ENCODE results near the gene GTF3C1.
"Not testable (repeated sequence)": the region's sequence is repeated elsewhere in the genome, so short reads cannot be mapped to it uniquely, and the experiment has no call there.

GTF3C1 gene

GRCh38 chr16:27434141-27435051 lies 115.3 kb downstream of the GTF3C1 start:
- TF ChIP-seq CTCF (IDR thresholded peaks at IDR 0.05; ENCODE audit: low read depth, low read length, missing control alignments) = no peak
- H3K4me3 ChIP-seq (ENCODE audit: low read depth, low read length) = no peak overlapping the region
- DNase-seq (ENCODE audit: low read depth) = no peak

- no peak for TF ChIP-seq CTCF (IDR thresholded peaks at IDR 0.05; ENCODE audit: low read depth, low read length, missing control alignments)
- no peak overlapping the region for H3K4me3 ChIP-seq (ENCODE audit: low read depth, low read length)
- no peak for DNase-seq (ENCODE audit: low read depth)
These were observed 116.1 kb downstream of the GTF3C1 start for GRCh38 chr16:27433636-27434035.

- H3K4me3 ChIP-seq (ENCODE audit: low read depth, low read length); DNase-seq (ENCODE audit: low read depth): not testable (repeated sequence)
These were observed 116.5 kb downstream of the GTF3C1 start for GRCh38 chr16:27433191-27433590.

GRCh38 chr16:27432558-27432957 lies 117.2 kb downstream of the GTF3C1 start:
- no peak for TF ChIP-seq CTCF (IDR thresholded peaks at IDR 0.05; ENCODE audit: low read depth, low read length, missing control alignments)
- no peak for DNase-seq (ENCODE audit: low read depth)
- no peak overlapping the region for H3K4me3 ChIP-seq (ENCODE audit: low read depth, low read length)

GRCh38 chr16:27431773-27432532 lies 117.8 kb downstream of the GTF3C1 start:
- no peak overlapping the region for H3K4me3 ChIP-seq (ENCODE audit: low read depth, low read length)
- no peak for DNase-seq (ENCODE audit: low read depth)
- TF ChIP-seq CTCF (IDR thresholded peaks at IDR 0.05; ENCODE audit: low read depth, low read length, missing control alignments) = no peak

- TF ChIP-seq CTCF (IDR thresholded peaks at IDR 0.05; ENCODE audit: low read depth, low read length, missing control alignments) = no peak
- H3K4me3 ChIP-seq (ENCODE audit: low read depth, low read length) = peak overlapping the region; percentile 74
- peak; percentile 75 for DNase-seq (ENCODE audit: low read depth)
These were observed 118.7 kb downstream of the GTF3C1 start for GRCh38 chr16:27430923-27431484.

- DNase-seq (ENCODE audit: low read depth) = no peak
- peak overlapping the region; percentile 74; the same call in 1 of the 2 replicates for H3K4me3 ChIP-seq (ENCODE audit: low read depth, low read length)
- no peak for TF ChIP-seq CTCF (IDR thresholded peaks at IDR 0.05; ENCODE audit: low read depth, low read length, missing control alignments)
These were observed 119.2 kb downstream of the GTF3C1 start for GRCh38 chr16:27430512-27430911.
